ENCODE measurements around the gene NEUROD4. TPM values are rescaled to one million over a fixed set of nuclear protein-coding genes. Genes with fewer than 3 reads are reported as not detected.

Gene NEUROD4
- polyA plus RNA-seq, 1 of the 3 experiments (the other 2 are of a cell fraction) = not detected

GRCh38 chr12:55065535-55065934 lies 45.8 kb downstream of the NEUROD4 start:
- POLR2A ChIA-PET = no interaction called here
- Histone ChIP-seq H2AFZ (ENCODE audit: low read depth) (no peak overlapping the region), H3K27me3 (ENCODE audit: insufficient read depth) (no peaks in the 10 kb centered on the region; the same call in 1 of the 2 replicates), H3K36me3 (replicated peaks in 1 of 2; ENCODE audit: control insufficient read depth in 1 of 2, insufficient read depth in 2 of 2, low read length in 1 of 2) (no peaks in the 10 kb centered on the region), H4K20me1 (ENCODE audit: insufficient read depth) (no peaks in the 10 kb centered on the region), H3K4me1 (ENCODE audit: control insufficient read depth in 1 of 2, insufficient read depth in 2 of 2, low read depth in 1 of 2, low read length in 1 of 2) (no peaks in the 10 kb centered on the region), H3K79me2 (ENCODE audit: insufficient read depth) (no peaks in the 10 kb centered on the region), H3K4me2 (no peak overlapping the region), H3K27ac (ENCODE audit: low read depth in 2 of 2, low read length in 1 of 2) (no peak overlapping the region), H3K9me3 (no peaks in the 10 kb centered on the region), H3K4me3 (ENCODE audit: low read depth in 2 of 2, low read length in 1 of 2) (no peak overlapping the region), H3K9me2 (no peaks in the 10 kb centered on the region), H3K9ac (no peak overlapping the region), H3F3A (replicated peaks; ENCODE audit: insufficient read depth) (no peaks in the 10 kb centered on the region)
- CTCF ChIA-PET = interaction anchor here (1.5 to 5.2 kb wide), 2 partner anchors 73 to 316 kb away, joined by 3 to 59 read pairs; no protein-coding TSS in a partner anchor
- WGBS (ENCODE audit: low lambda C conversion rate) = 6% methylated on average over 4 of the region's 4 CpGs
- DNase-seq = no peak
- TF ChIP-seq TEAD4 (IDR thresholded peaks at IDR 0.05; ENCODE audit: borderline replicate concordance, insufficient read depth) (no peak), EZH2phosphoT487 (IDR thresholded peaks at IDR 0.05; ENCODE audit: borderline replicate concordance, low read depth) (no peak), RAD21 (IDR thresholded peaks at IDR 0.05; ENCODE audit: low read length) (no peak), NFIC (IDR thresholded peaks at IDR 0.05; ENCODE audit: borderline replicate concordance) (no peak), SIN3A (IDR thresholded peaks at IDR 0.05; ENCODE audit: borderline replicate concordance, low read depth, low read length) (no peak), POLR2AphosphoS5 (IDR thresholded peaks at IDR 0.05; ENCODE audit: low read depth, low read length) (no peak)
- TF ChIP-seq, protein P1, sequence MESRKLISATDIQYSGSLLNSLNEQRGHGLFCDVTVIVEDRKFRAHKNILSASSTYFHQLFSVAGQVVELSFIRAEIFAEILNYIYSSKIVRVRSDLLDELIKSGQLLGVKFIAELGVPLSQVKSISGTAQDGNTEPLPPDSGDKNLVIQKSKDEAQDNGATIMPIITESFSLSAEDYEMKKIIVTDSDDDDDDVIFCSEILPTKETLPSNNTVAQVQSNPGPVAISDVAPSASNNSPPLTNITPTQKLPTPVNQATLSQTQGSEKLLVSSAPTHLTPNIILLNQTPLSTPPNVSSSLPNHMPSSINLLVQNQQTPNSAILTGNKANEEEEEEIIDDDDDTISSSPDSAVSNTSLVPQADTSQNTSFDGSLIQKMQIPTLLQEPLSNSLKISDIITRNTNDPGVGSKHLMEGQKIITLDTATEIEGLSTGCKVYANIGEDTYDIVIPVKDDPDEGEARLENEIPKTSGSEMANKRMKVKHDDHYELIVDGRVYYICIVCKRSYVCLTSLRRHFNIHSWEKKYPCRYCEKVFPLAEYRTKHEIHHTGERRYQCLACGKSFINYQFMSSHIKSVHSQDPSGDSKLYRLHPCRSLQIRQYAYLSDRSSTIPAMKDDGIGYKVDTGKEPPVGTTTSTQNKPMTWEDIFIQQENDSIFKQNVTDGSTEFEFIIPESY (IDR thresholded peaks at IDR 0.05; ENCODE audit: borderline replicate concordance, low read depth) = no peak
- TF ChIP-seq, protein P2, sequence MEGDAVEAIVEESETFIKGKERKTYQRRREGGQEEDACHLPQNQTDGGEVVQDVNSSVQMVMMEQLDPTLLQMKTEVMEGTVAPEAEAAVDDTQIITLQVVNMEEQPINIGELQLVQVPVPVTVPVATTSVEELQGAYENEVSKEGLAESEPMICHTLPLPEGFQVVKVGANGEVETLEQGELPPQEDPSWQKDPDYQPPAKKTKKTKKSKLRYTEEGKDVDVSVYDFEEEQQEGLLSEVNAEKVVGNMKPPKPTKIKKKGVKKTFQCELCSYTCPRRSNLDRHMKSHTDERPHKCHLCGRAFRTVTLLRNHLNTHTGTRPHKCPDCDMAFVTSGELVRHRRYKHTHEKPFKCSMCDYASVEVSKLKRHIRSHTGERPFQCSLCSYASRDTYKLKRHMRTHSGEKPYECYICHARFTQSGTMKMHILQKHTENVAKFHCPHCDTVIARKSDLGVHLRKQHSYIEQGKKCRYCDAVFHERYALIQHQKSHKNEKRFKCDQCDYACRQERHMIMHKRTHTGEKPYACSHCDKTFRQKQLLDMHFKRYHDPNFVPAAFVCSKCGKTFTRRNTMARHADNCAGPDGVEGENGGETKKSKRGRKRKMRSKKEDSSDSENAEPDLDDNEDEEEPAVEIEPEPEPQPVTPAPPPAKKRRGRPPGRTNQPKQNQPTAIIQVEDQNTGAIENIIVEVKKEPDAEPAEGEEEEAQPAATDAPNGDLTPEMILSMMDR (IDR thresholded peaks at IDR 0.05) = no peak
- TF ChIP-seq, protein P3, sequence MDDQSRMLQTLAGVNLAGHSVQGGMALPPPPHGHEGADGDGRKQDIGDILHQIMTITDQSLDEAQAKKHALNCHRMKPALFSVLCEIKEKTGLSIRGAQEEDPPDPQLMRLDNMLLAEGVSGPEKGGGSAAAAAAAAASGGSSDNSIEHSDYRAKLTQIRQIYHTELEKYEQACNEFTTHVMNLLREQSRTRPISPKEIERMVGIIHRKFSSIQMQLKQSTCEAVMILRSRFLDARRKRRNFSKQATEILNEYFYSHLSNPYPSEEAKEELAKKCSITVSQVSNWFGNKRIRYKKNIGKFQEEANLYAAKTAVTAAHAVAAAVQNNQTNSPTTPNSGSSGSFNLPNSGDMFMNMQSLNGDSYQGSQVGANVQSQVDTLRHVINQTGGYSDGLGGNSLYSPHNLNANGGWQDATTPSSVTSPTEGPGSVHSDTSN (IDR thresholded peaks at IDR 0.05) = no peak

GRCh38 chr12:55067701-55068100 lies 47.9 kb downstream of the NEUROD4 start:
- H3K4me3 ChIP-seq (ENCODE audit: low read depth in 2 of 2, low read length in 1 of 2) = no peak overlapping the region
- no peaks in the 10 kb centered on the region for H3K9me3 ChIP-seq
- no peaks in the 10 kb centered on the region for H4K20me1 ChIP-seq (ENCODE audit: insufficient read depth)
- no peak overlapping the region for H3K27ac ChIP-seq (ENCODE audit: low read depth in 2 of 2, low read length in 1 of 2)
- no peak overlapping the region for H2AFZ ChIP-seq (ENCODE audit: low read depth)
- WGBS (ENCODE audit: low lambda C conversion rate) = 7% methylated on average over 8 of the region's 8 CpGs
- H3K79me2 ChIP-seq (ENCODE audit: insufficient read depth) = no peaks in the 10 kb centered on the region
- POLR2A ChIA-PET = no interaction called here
- H3K27me3 ChIP-seq (ENCODE audit: insufficient read depth) = no peaks in the 10 kb centered on the region
- no peak overlapping the region for H3K9ac ChIP-seq
- TF ChIP-seq JUND (IDR thresholded peaks at IDR 0.05) = no peak
- TF ChIP-seq, protein P3 (IDR thresholded peaks at IDR 0.05) = no peak
- CTCF ChIA-PET = interaction anchor here (0.6 to 5.2 kb wide), 22 partner anchors 9 to 471 kb away, joined by 3 to 59 read pairs (median 4); no protein-coding TSS in a partner anchor
- H3K9me2 ChIP-seq = no peaks in the 10 kb centered on the region
- H3K4me2 ChIP-seq = no peak overlapping the region
- H3K36me3 ChIP-seq (replicated peaks in 1 of 2; ENCODE audit: control insufficient read depth in 1 of 2, insufficient read depth in 2 of 2, low read length in 1 of 2) = no peaks in the 10 kb centered on the region
- DNase-seq = no peak
- no peaks in the 10 kb centered on the region for H3F3A ChIP-seq (replicated peaks; ENCODE audit: insufficient read depth)
- no peaks in the 10 kb centered on the region for H3K4me1 ChIP-seq (ENCODE audit: control insufficient read depth in 1 of 2, insufficient read depth in 2 of 2, low read depth in 1 of 2, low read length in 1 of 2)

Data from SK-N-SH (cell line).